SU-DHL-6 (cell line): ENCODE measurements around the gene LSS.

Experiments used
- EZH2phosphoT487 ChIP-seq: fragments of 200-600 bp; sonication (generic), shearing (Covaris generic); conservative IDR thresholded peaks from 2 replicates; pipeline ENCODE4 v1.6.1; 2018; ENCODE audit warnings: mild to moderate bottlenecking, antibody characterized with exemption, low read length, moderate library complexity, mixed read lengths
- TF ChIP-seq, protein P1 (sequence below): fragments of 200-600 bp; sonication (generic); IDR thresholded peaks from one replicate; pipeline ENCODE4 v1.5.1; 2017; ENCODE audit warnings: antibody characterized with exemption, mild to moderate bottlenecking, low read length, moderate library complexity; ENCODE audit not compliant: insufficient read depth, poor library complexity, severe bottlenecking

DNA sequence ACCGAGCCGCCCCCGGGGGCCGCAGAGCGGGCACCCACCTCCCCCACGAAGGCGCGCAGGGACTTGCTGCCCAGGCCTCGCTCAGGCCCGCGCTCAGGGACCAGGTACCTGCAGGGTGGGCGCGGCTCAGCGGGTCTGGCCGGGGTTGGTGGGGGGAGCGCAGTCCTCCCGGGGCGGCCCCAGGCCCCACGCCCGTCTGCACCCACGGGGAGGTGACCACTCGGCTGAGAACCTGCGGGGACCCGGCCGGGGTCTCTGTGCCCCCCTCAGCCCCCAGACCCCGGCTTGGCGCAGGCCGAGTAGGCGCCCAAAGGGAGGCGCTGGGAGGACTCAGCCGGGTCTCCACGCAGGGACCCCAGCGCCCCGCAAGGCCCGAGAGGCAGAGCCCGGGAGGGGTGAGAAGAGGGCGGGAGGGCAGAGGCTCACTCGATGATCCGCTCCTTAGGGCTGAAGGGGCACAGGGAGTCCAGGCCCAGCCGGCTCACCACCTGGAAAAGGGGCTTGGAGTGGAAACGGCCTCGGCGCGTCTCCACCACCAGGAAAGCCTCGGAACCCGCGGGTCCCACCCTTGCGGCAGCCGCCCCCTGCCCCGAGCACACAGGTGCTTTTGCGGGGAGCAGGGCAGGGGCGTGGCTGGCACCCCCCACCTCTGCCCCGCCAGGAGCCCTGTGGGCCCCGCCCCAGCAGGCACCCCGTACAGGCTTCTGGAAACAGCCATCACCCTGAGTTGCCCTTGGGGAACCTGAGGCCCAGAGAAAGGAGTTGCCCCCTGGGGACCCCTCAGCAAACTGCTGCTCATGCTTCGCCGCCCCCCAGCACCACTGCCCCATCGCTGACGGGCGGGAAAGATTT is 82.5 kb downstream of the LSS start:
- TF ChIP-seq, protein P1, sequence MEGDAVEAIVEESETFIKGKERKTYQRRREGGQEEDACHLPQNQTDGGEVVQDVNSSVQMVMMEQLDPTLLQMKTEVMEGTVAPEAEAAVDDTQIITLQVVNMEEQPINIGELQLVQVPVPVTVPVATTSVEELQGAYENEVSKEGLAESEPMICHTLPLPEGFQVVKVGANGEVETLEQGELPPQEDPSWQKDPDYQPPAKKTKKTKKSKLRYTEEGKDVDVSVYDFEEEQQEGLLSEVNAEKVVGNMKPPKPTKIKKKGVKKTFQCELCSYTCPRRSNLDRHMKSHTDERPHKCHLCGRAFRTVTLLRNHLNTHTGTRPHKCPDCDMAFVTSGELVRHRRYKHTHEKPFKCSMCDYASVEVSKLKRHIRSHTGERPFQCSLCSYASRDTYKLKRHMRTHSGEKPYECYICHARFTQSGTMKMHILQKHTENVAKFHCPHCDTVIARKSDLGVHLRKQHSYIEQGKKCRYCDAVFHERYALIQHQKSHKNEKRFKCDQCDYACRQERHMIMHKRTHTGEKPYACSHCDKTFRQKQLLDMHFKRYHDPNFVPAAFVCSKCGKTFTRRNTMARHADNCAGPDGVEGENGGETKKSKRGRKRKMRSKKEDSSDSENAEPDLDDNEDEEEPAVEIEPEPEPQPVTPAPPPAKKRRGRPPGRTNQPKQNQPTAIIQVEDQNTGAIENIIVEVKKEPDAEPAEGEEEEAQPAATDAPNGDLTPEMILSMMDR, result no peak
- no peak for TF ChIP-seq EZH2phosphoT487
